OCI-LY7 (cell line): ENCODE results near the gene TWIST2. TPM values are rescaled to one million over a fixed set of nuclear protein-coding genes. Genes with fewer than 3 reads are reported as not detected.

Experiments used
- BruUV-seq: library from RNA; stranded (reverse); fragments of 400-500 nt; replicated peaks from 2 replicates; lab custom pipeline; 2021; lab: Mats Ljungman, UMichigan
- CTCF ChIA-PET: fragments of 300-600 bp; sonication (Branson Sonifier 250); formaldehyde crosslinking; loops from one replicate; lab custom pipeline; 2022; ENCODE audit warnings: antibody characterized with exemption; ENCODE audit not compliant: unreplicated experiment; lab: Charles Lee
- POLR2A ChIA-PET: fragments of 300-600 bp; sonication (Branson Sonifier 250); formaldehyde crosslinking; loops from one replicate; lab custom pipeline; 2022; ENCODE audit warnings: antibody characterized with exemption; lab: Charles Lee
- DNase-seq: peaks from one replicate; pipeline ENCODE4 v3.0.0-alpha.2; 2015; ENCODE audit warnings: low spot score
- H2AFZ ChIP-seq: fragments of 200-600 bp; sonication (generic), shearing (Covaris generic); 2 replicates; pipeline ENCODE4 v1.6.1; 2014; ENCODE audit warnings: mild to moderate bottlenecking, antibody characterized with exemption, low read length, moderate library complexity
- H3K27ac ChIP-seq: fragments of 200-600 bp; sonication (generic); 2 replicates; pipeline ENCODE4 v1.5.1; 2014; ENCODE audit warnings: mixed run types, low read depth, mild to moderate bottlenecking, moderate library complexity, low read length, inconsistent platforms; ENCODE audit not compliant: poor library complexity, severe bottlenecking
- H3K36me3 ChIP-seq: fragments of 200-600 bp; sonication (generic); 2 replicates; pipeline ENCODE4 v1.6.1; 2014; ENCODE audit warnings: mild to moderate bottlenecking, antibody characterized with exemption, low read length, moderate library complexity, mixed read lengths; ENCODE audit not compliant: insufficient read depth
- H3K4me1 ChIP-seq: fragments of 200-600 bp; sonication (generic); 2 replicates; pipeline ENCODE4 v1.5.1; 2014; ENCODE audit warnings: mild to moderate bottlenecking, low read length; ENCODE audit not compliant: insufficient read depth, poor library complexity, severe bottlenecking
- H3K4me2 ChIP-seq: fragments of 200-600 bp; sonication (generic); 2 replicates; pipeline ENCODE4 v1.6.1; 2014; ENCODE audit warnings: mild to moderate bottlenecking, low read length
- H3K4me3 ChIP-seq: fragments of 200-600 bp; sonication (generic); 2 replicates; pipeline ENCODE4 v1.5.1; 2014; ENCODE audit warnings: mild to moderate bottlenecking, low read depth, low read length; ENCODE audit not compliant: poor library complexity, severe bottlenecking
- H3K79me2 ChIP-seq: fragments of 200-600 bp; sonication (generic); 2 replicates; pipeline ENCODE4 v1.6.1; 2016; ENCODE audit warnings: low read depth, mild to moderate bottlenecking, low read length, moderate library complexity, mixed read lengths; ENCODE audit not compliant: insufficient read depth
- H3K9me2 ChIP-seq: fragments of 200-600 bp; sonication (generic); 2 replicates; pipeline ENCODE4 v1.6.1; 2016; ENCODE audit warnings: mild to moderate bottlenecking, low read length, mixed read lengths; ENCODE audit not compliant: insufficient read depth
- H3K9me3 ChIP-seq: fragments of 200-600 bp; sonication (generic); 2 replicates; pipeline ENCODE4 v1.6.1; 2014; ENCODE audit warnings: mild to moderate bottlenecking, mixed run types, low read length, mixed read lengths
- H4K20me1 ChIP-seq: fragments of 200-600 bp; sonication (generic); 2 replicates; pipeline ENCODE4 v1.6.1; 2014; ENCODE audit warnings: mild to moderate bottlenecking, antibody characterized with exemption, low read length, moderate library complexity, mixed read lengths; ENCODE audit not compliant: insufficient read depth
- EZH2phosphoT487 ChIP-seq: fragments of 200-600 bp; sonication (generic); IDR thresholded peaks from 2 replicates; pipeline ENCODE4 v1.6.1; 2018; ENCODE audit warnings: low read depth, borderline replicate concordance, mild to moderate bottlenecking, mixed run types, antibody characterized with exemption, low read length, moderate library complexity, mixed read lengths
- intact Hi-C: fragments of 100-400 bp; cut with micrococcal nuclease; formaldehyde crosslinking; loops from one replicate; pipeline ENCODE4 v1.10.0; 2022; ENCODE audit not compliant: unreplicated experiment
- total RNA-seq, 2 experiments: library from RNA; depleted of rRNA in 1 of 2; stranded (reverse); fragments of >200 nt in 1 of 2; shearing (Covaris generic) in 1 of 2; gene quantifications; 2 replicates each; pipeline ENCODE4 v1.2.3, GENCODE V29; 2014 to 2022
- TF ChIP-seq, protein P1 (sequence below): fragments of 200-600 bp; sonication (generic); conservative IDR thresholded peaks from 2 replicates; pipeline ENCODE4 v1.5.1; 2014; ENCODE audit warnings: mild to moderate bottlenecking, antibody characterized with exemption, low read length, moderate library complexity, mixed read lengths

TWIST2 gene
- total RNA-seq, 2 experiments from 2014 or later, result not detected

DNA sequence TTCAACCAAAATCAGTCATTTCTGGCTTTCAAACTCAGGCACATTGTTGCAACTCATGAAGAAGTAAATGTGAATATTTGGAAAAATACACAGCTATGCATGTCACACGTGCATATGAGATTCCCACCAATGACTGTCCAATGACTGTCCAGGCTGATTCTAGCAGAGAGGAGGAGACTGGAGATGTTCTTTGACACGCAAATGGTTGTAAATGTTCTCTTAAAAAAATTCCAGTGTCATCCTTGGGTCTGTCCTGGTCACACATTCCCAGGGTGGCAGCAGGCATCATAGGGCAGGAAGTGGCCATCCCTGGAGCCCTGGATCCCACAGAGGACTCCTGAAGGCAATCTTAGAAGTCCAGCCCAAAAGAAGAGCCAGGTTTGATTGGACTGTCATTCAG lies 40.9 kb downstream of the TWIST2 start:
- H3K9me3 ChIP-seq, result no peaks in the 10 kb centered on the region
- no peaks in the 10 kb centered on the region for H4K20me1 ChIP-seq
- intact Hi-C loops, result no loop called here
- no peak overlapping the region for H2AFZ ChIP-seq
- no peak overlapping the region for H3K27ac ChIP-seq
- POLR2A ChIA-PET, result interaction anchor here (0.6 kb wide), 1 partner anchor 26 kb away, joined by 3 read pairs; no protein-coding TSS in a partner anchor
- CTCF ChIA-PET, result no interaction called here
- H3K79me2 ChIP-seq, result no peaks in the 10 kb centered on the region
- no peaks in the 10 kb centered on the region for H3K36me3 ChIP-seq
- H3K9me2 ChIP-seq, result no peaks in the 10 kb centered on the region
- no peak for TF ChIP-seq EZH2phosphoT487
- TF ChIP-seq, protein P1, sequence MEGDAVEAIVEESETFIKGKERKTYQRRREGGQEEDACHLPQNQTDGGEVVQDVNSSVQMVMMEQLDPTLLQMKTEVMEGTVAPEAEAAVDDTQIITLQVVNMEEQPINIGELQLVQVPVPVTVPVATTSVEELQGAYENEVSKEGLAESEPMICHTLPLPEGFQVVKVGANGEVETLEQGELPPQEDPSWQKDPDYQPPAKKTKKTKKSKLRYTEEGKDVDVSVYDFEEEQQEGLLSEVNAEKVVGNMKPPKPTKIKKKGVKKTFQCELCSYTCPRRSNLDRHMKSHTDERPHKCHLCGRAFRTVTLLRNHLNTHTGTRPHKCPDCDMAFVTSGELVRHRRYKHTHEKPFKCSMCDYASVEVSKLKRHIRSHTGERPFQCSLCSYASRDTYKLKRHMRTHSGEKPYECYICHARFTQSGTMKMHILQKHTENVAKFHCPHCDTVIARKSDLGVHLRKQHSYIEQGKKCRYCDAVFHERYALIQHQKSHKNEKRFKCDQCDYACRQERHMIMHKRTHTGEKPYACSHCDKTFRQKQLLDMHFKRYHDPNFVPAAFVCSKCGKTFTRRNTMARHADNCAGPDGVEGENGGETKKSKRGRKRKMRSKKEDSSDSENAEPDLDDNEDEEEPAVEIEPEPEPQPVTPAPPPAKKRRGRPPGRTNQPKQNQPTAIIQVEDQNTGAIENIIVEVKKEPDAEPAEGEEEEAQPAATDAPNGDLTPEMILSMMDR, result no peak
- H3K4me3 ChIP-seq, result no peak overlapping the region
- no peak overlapping the region for H3K4me2 ChIP-seq
- DNase-seq, result no peak
- H3K4me1 ChIP-seq, result no peaks in the 10 kb centered on the region
- no TSS peak for BruUV-seq

DNA sequence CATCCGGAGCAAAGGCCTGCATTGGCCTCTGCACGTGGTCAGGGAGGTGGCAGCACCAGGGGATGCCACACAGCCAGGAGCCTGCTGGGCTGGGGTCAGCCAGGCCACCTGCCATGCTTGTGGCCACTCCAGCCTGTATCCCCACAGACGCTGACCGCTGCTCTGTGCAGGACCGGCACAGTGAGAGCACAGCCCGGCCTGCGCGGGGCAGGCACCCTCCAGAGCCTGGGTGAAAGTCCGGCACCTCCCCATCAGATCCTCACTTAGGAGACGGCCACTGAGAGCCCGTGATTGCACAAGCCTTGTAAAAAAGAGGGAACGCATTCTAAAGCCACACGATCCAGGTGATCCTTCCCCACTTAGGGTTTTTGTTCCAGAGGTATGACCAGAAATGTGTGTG lies 42.2 kb downstream of the TWIST2 start:
- CTCF ChIA-PET, result no interaction called here
- no peak overlapping the region for H3K4me2 ChIP-seq

DNA sequence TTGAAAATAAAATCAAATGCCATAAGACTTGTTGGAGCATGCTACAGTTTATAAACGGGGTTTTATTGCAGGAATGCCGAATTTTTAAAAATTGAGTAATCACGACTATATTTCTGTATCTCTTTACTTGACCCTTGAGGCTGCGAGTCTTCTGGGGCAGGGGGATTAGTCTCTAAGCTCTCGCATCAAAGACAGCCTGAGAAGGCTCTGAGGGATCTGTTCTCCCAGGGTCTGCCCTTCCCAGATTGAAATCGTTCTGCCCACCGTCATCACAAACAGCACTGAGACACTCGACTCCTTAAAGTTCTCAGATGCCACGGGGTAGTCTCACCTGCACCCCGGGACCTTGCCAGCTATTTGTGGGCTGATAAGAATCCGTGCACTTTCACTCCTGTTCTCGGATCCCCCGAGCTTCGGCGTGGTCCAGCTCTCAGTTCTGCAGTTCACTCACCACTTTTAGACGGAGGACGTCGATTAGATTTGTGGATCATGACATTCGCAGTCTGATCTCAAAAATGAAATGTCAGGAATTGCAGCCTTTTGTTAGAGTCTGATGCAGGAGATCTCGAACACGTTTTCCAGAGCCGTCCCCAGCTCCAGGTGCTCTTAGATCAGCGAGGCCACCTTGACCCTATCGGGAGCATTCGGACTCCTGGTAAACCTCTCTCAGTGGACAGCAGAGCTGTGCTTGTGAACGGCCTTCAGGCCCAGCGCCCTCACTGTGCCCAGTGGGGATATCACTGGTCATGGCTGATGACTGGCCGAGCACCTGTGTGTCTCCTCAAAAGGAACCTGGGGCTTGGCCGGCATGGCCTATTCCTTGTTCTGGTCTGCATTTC lies 43.0 kb downstream of the TWIST2 start:
- Histone ChIP-seq H3K79me2 (no peaks in the 10 kb centered on the region), H4K20me1 (no peaks in the 10 kb centered on the region), H3K9me2 (no peaks in the 10 kb centered on the region), H3K4me3 (no peak overlapping the region), H3K4me2 (no peak overlapping the region), H2AFZ (no peak overlapping the region), H3K4me1 (no peaks in the 10 kb centered on the region), H3K9me3 (no peaks in the 10 kb centered on the region), H3K27ac (no peak overlapping the region), H3K36me3 (no peaks in the 10 kb centered on the region)
- TF ChIP-seq EZH2phosphoT487, result no peak
- TF ChIP-seq, protein P1, result no peak
- BruUV-seq, result no TSS peak
- CTCF ChIA-PET, result no interaction called here
- POLR2A ChIA-PET, result no interaction called here
- DNase-seq, result no peak
- intact Hi-C loops, result no loop called here

More for the DNA sequence above, 42.2 kb downstream of the TWIST2 start:
- no peak overlapping the region for H2AFZ ChIP-seq
- DNase-seq, result no peak
- no peak overlapping the region for H3K27ac ChIP-seq
- H3K79me2 ChIP-seq, result no peaks in the 10 kb centered on the region
- H3K9me2 ChIP-seq, result no peaks in the 10 kb centered on the region
- no peaks in the 10 kb centered on the region for H4K20me1 ChIP-seq
- no TSS peak for BruUV-seq
- POLR2A ChIA-PET, result no interaction called here
- H3K9me3 ChIP-seq, result no peaks in the 10 kb centered on the region
- no peaks in the 10 kb centered on the region for H3K36me3 ChIP-seq
- TF ChIP-seq, protein P1, result no peak
- no peak overlapping the region for H3K4me3 ChIP-seq
- no peaks in the 10 kb centered on the region for H3K4me1 ChIP-seq
- intact Hi-C loops, result no loop called here
